ENCODE results near the gene PDZRN3.

Gene PDZRN3

DNA sequence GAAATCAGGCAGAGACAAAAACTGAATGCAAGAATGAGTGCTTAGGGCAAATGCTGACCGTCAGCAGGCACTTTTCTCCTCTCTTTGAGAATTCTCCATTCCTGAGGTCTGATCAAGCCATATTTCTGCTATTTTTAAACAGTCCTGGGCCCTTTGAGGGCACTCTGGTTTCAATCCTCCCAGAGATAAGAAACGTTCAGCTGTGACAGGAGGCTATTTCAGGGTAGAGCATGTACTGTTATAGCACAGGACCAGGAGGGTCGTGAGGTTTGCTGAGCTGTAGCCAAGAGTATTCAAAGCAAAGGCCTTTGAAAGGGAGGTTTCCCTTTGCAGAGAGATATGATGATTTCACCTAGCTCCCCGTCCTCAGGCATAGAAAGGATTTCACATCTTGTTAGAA lies 39.6 kb upstream of the PDZRN3 start:
- H3K4me3 ChIP-seq (replicated peaks; ENCODE audit: low read depth, low read length) = no peak overlapping the region
- no peak for TF ChIP-seq CTCF (IDR thresholded peaks at IDR 0.05; ENCODE audit: low read depth, low read length, missing control alignments)
- no peak for DNase-seq (ENCODE audit: extremely low read depth, low read depth)

DNA sequence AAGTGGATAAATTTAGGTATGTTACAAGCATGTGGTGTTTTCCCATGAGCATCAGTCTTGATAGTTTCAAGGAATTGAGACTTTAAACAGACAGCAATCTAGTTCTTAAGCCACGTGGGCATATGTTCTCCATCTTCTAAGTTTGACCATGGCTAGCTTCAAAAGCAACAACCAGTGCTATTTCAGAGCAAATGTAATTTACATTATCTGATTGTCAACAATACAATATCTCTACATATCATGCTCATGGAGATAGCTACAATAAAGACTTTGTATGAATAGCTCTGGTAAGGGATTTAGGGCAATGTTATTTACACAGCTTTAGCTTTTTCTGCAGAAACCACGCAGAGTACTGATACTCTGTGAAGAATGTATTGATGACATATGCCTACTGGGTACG lies 38.8 kb upstream of the PDZRN3 start:
- TF ChIP-seq CTCF (IDR thresholded peaks at IDR 0.05; ENCODE audit: low read depth, low read length, missing control alignments) = no peak
- no peak overlapping the region for H3K4me3 ChIP-seq (replicated peaks; ENCODE audit: low read depth, low read length)
- no peak for DNase-seq (ENCODE audit: extremely low read depth, low read depth)

DNA sequence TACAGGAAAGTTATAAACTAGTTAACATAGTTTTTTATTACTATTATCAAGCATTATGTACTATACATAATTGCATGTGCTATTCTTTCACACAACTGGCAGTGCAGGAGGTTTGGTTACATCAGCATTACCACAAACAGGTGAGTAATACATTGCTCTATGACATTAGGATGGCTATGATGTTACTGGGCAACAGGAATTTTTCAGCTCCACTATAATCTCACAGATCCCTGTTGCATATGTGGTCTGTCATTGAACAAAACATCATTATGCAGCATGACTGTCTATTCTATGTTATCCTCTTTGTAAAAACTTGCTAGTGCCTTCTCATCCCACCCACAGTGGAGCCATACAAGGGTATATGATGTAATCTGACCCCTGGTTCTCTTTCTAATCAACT lies 36.5 kb upstream of the PDZRN3 start:
- no peak for DNase-seq (ENCODE audit: extremely low read depth, low read depth)
- H3K4me3 ChIP-seq (replicated peaks; ENCODE audit: low read depth, low read length) = no peak overlapping the region
- no peak for TF ChIP-seq CTCF (IDR thresholded peaks at IDR 0.05; ENCODE audit: low read depth, low read length, missing control alignments)

DNA sequence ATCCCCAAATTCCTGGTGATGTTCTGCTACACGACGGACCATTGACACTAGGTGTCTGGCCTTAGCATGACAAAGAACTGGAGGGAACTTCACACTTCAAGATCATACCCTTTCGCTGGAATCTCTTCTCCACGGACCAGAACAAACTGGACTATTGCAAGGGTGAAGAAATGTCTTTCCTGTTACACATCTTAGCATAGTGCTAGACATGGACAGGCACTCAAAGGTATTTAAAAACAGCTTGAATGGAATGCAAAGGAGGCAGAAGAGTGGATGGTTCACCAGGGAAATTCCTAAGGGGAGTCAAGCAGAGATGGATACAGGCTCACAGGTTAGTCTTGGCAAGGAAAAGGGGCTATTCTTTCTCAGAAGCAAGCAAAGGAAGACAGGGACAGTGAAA lies 33.5 kb upstream of the PDZRN3 start:
- TF ChIP-seq CTCF (IDR thresholded peaks at IDR 0.05; ENCODE audit: low read depth, low read length, missing control alignments) = no peak
- no peak for DNase-seq (ENCODE audit: extremely low read depth, low read depth)
- no peak overlapping the region for H3K4me3 ChIP-seq (replicated peaks; ENCODE audit: low read depth, low read length)

DNA sequence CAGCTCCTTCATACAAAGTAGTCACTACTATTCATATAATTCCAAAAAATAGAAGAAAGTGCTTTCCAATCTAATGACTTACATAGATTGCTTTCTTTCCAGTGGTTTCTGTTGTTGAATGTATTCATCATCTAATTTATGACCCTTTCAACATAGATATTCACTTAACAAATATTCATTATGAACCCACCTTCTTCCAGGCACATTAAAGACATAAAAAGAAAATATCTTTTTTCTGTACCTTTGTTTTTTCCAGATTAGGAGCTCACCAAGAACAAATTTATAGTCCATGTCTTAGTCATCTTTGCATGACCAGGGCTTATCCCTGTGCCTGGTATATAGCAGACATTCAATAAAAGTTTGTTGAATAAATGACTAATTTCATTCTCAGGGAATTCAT lies 32.4 kb upstream of the PDZRN3 start:
- DNase-seq (ENCODE audit: extremely low read depth, low read depth) = no peak
- TF ChIP-seq CTCF (IDR thresholded peaks at IDR 0.05; ENCODE audit: low read depth, low read length, missing control alignments) = no peak
- H3K4me3 ChIP-seq (replicated peaks; ENCODE audit: low read depth, low read length) = no peak overlapping the region

- TF ChIP-seq CTCF (IDR thresholded peaks at IDR 0.05; ENCODE audit: low read depth, low read length, missing control alignments) = no peak
- H3K4me3 ChIP-seq (replicated peaks; ENCODE audit: low read depth, low read length) = no peak overlapping the region
- DNase-seq (ENCODE audit: extremely low read depth, low read depth) = no peak
These were observed 31.6 kb upstream of the PDZRN3 start for GRCh38 chr3:73656241-73656890.

DNA sequence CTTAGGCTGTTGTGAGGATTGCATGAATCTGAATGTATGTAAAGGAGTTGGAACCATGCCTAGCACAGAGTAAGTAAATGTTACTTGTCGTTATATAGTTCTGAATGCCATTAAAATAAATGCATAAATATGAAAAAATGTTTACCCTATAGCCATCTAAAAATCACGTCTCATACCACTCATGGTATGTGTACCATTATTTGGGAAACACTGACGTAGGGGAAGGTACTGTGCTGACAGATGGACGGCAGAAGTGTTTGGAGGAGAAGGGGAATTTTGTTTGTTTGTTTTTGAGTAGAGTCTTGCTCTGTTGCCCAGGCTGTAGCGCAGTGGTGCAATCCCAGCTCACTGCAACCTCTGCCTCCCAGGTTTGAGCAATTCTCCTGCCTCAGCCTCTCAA lies 30.5 kb upstream of the PDZRN3 start:
- no peak for TF ChIP-seq CTCF (IDR thresholded peaks at IDR 0.05; ENCODE audit: low read depth, low read length, missing control alignments)

More for the DNA sequence above, 30.5 kb upstream of the PDZRN3 start:
- DNase-seq (ENCODE audit: extremely low read depth, low read depth) = no peak
- H3K4me3 ChIP-seq (replicated peaks; ENCODE audit: low read depth, low read length) = no peak overlapping the region

Data from HFF-Myc (cell line).